Esophagus squamous epithelium (tissue), 5 donors: ENCODE data around the gene TSR2. TPM values are rescaled to one million over a fixed set of nuclear protein-coding genes. Genes with fewer than 3 reads are reported as not detected.

Source experiments
- DNase-seq: peaks from one replicate; lab custom pipeline; 2025; lab: John Stamatoyannopoulos, UW
- H3K27ac ChIP-seq, 4 donors: fragments of 200-600 bp; sonication (generic); one replicate each; pipeline ENCODE4 v1.5.1; 2016 to 2019; ENCODE audit warnings: mild to moderate bottlenecking in 1 of 4
- H3K27me3 ChIP-seq, 4 donors: fragments of 200-600 bp; sonication (generic); 1 replicate in 3 of 4; 2 replicates in 1 of 4; pipeline versions ENCODE4 v1.5.1 to v1.6.0; 2017 to 2021; ENCODE audit warnings: antibody characterized with exemption in 1 of 4
- H3K36me3 ChIP-seq, 3 donors: fragments of 200-600 bp; sonication (generic); one replicate each; pipeline ENCODE4 v1.5.1; 2016 to 2019
- H3K4me1 ChIP-seq, 3 donors: fragments of 200-600 bp; sonication (generic); one replicate each; pipeline ENCODE4 v1.5.1; 2017 to 2019
- H3K4me3 ChIP-seq, 4 donors: fragments of 200-600 bp; sonication (generic); 1 replicate in 3 of 4; 2 replicates in 1 of 4; pipeline ENCODE4 v1.5.1; 2016 to 2019; ENCODE audit warnings: mild to moderate bottlenecking in 2 of 4, moderate library complexity in 1 of 4
- H3K9me3 ChIP-seq, 3 donors: fragments of 200-600 bp; sonication (generic); one replicate each; pipeline ENCODE4 v1.5.1; 2016 to 2019
- CTCF ChIP-seq, 6 experiments: fragments of 450-650 bp in 4 of 6; fragments of 200-600 bp in 2 of 6; sonication (generic) in 2 of 6; IDR thresholded peaks; one replicate each; pipeline ENCODE4 v1.5.1; 2016 to 2019; ENCODE audit warnings: antibody characterized with exemption in 6 of 6, mild to moderate bottlenecking in 4 of 6, moderate library complexity in 4 of 6
- POLR2A ChIP-seq, 4 donors: fragments of 450-650 bp; IDR thresholded peaks; one replicate each; pipeline ENCODE4 v1.6.1; 2017; ENCODE audit warnings: antibody characterized with exemption in 4 of 4, mild to moderate bottlenecking in 4 of 4, moderate library complexity in 3 of 4
- WGBS, 2 donors: methylation state at CpG; one replicate each; pipeline ENCODE4 v1.1.5; 2018; 5-methylcytosine and 5-hydroxymethylcytosine counted together
- intact Hi-C: fragments of 100-400 bp; cut with DNase I; formaldehyde crosslinking; loops from one replicate; pipeline ENCODE4 v1.15.0; 2022
- total RNA-seq, 4 donors: library from RNA; depleted of rRNA; stranded (reverse); fragments of >200 nt; gene quantifications; one replicate each; pipeline ENCODE4 v1.1.0, GENCODE V29; 2016
- donor health status: DM: yes; HTN: yes; CAD: no.

TSR2 gene
- total RNA-seq, 4 donors from 2014 or later = 10.7 to 19.8 (median 14.7) TPM

- intact Hi-C loops = no loop called here
These were observed 4.5 kb downstream of the TSR2 start for GRCh38 chrX:54444752-54445151.

GRCh38 chrX:54446084-54446483, 5.9 kb downstream of the TSR2 start:
- H3K36me3 ChIP-seq = peaks cover 0 to 50% (median 4%) of the 10 kb centered on the region in 3 donors
- H3K4me3 ChIP-seq = no peak overlapping the region
- no peak for DNase-seq
- TF ChIP-seq CTCF (IDR thresholded peaks at IDR 0.05) (no peak), POLR2A (IDR thresholded peaks at IDR 0.05) (no peak)
- no CpG with 5 or more reads among the region's 17 CpGs for WGBS, 2 donors
- H3K27me3 ChIP-seq = no peaks in the 10 kb centered on the region
- H3K27ac ChIP-seq = no peak overlapping the region
- no peaks in the 10 kb centered on the region for H3K9me3 ChIP-seq
- intact Hi-C loops = no loop called here
- H3K4me1 ChIP-seq = peaks cover 4 to 12% (median 6%) of the 10 kb centered on the region in 3 donors

More at GRCh38 chrX:54444752-54445151, 4.5 kb downstream of the TSR2 start:
- Histone ChIP-seq H3K9me3 (no peaks in the 10 kb centered on the region), H3K36me3 (peaks cover 0 to 50% (median 4%) of the 10 kb centered on the region in 3 donors), H3K4me1 (peaks cover 4 to 18% (median 7%) of the 10 kb centered on the region in 3 donors), H3K4me3 (no peak overlapping the region), H3K27ac (no peak overlapping the region), H3K27me3 (no peaks in the 10 kb centered on the region)
- no peak for DNase-seq
- no peak for TF ChIP-seq CTCF (IDR thresholded peaks at IDR 0.05)
- TF ChIP-seq POLR2A (IDR thresholded peaks at IDR 0.05) = no peak
- WGBS, 2 donors = 60 to 75% methylated on average over 2 of the region's 6 CpGs

GRCh38 chrX:54447461-54447860, 7.3 kb downstream of the TSR2 start:
- no peak for TF ChIP-seq POLR2A (IDR thresholded peaks at IDR 0.05)
- TF ChIP-seq CTCF (IDR thresholded peaks at IDR 0.05) = peak in 1 of 6 experiments; percentile 10
- Histone ChIP-seq H3K27ac (no peak overlapping the region), H3K4me3 (no peak overlapping the region), H3K9me3 (no peaks in the 10 kb centered on the region), H3K27me3 (no peaks in the 10 kb centered on the region), H3K4me1 (no peaks in the 10 kb centered on the region), H3K36me3 (peaks cover 0 to 50% (median 4%) of the 10 kb centered on the region in 3 donors)
- intact Hi-C loops = no loop called here
- 65 to 71% methylated on average over 3 to 4 of the region's 5 CpGs for WGBS, 2 donors
- DNase-seq = no peak

- Histone ChIP-seq H3K9me3 (no peaks in the 10 kb centered on the region), H3K27ac (no peak overlapping the region), H3K4me3 (no peak overlapping the region), H3K27me3 (no peaks in the 10 kb centered on the region), H3K36me3 (peaks cover 0 to 45% (median 4%) of the 10 kb centered on the region in 3 donors), H3K4me1 (no peaks in the 10 kb centered on the region)
- intact Hi-C loops = no loop called here
- no peak for DNase-seq
- TF ChIP-seq CTCF (IDR thresholded peaks at IDR 0.05) (no peak), POLR2A (IDR thresholded peaks at IDR 0.05) (no peak)
These were observed 9.7 kb downstream of the TSR2 start for GRCh38 chrX:54449929-54450328.

- Histone ChIP-seq H3K27me3 (no peaks in the 10 kb centered on the region), H3K4me3 (no peak overlapping the region), H3K36me3 (peaks cover 0 to 41% (median 4%) of the 10 kb centered on the region in 3 donors), H3K4me1 (no peaks in the 10 kb centered on the region), H3K27ac (no peak overlapping the region), H3K9me3 (no peaks in the 10 kb centered on the region)
- WGBS, 2 donors = 29 to 44% methylated on average over 2 of the region's 2 CpGs
- DNase-seq = no peak
- TF ChIP-seq POLR2A (IDR thresholded peaks at IDR 0.05) (no peak), CTCF (IDR thresholded peaks at IDR 0.05) (no peak)
- intact Hi-C loops = no loop called here
These were observed 12.7 kb downstream of the TSR2 start for GRCh38 chrX:54452920-54453319.
